ENCODE measurements around the gene NME1. TPM values are rescaled to one million over a fixed set of nuclear protein-coding genes. Genes with fewer than 3 reads are reported as not detected.

NME1 gene
- total RNA-seq, 1 experiment from 2014 or later, result 220 TPM

DNA sequence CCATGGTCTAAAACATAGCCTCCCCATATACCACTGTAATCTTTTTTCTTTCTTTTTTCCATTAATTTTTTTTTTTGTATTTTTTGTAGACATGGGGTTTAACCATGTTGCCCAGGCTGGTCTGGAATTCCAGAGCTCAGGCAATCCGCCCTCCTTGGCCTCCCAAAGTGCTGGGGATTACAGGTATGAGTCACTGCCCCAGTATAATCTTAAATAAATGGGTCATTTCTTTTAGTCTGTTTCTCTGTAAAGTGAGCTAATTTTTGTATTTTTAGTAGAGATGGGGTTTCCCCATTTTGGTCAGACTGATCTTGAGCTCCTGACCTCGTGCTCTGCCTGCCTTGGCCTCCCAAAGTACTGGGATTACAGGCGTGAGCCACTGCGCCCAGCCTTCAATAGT, 5.7 kb upstream of the NME1 start:
- no peak overlapping the region for H3K9ac ChIP-seq (ENCODE audit: extremely low read depth, insufficient read length, low read length)
- no peaks in the 10 kb centered on the region for H4K20me1 ChIP-seq (ENCODE audit: control insufficient read depth, insufficient read depth, insufficient read length)
- peaks cover 10 to 13% of the 10 kb centered on the region in 2 experiments for H3K4me1 Mint-ChIP-seq
- 0 out of 7 replicates have a peak overlapping the region, but pooled peaks of 1 of the 3 experiments have one; percentile 40 for H3K27ac Mint-ChIP-seq
- no peak overlapping the region for H2AK5ac ChIP-seq (ENCODE audit: insufficient read length, low read length)
- H3K27me3 Mint-ChIP-seq (ENCODE audit: low read depth), result no peaks in the 10 kb centered on the region
- no peak overlapping the region for H2BK120ac ChIP-seq (ENCODE audit: low read depth, low read length, poor library complexity, severe bottlenecking)
- DNase-seq, result no peak
- no peaks in the 10 kb centered on the region for H3K9me3 Mint-ChIP-seq
- H3K23ac ChIP-seq (ENCODE audit: insufficient read length, low read depth, low read length), result no peak overlapping the region
- no peak overlapping the region for H2BK20ac ChIP-seq (ENCODE audit: low read depth, low read length, poor library complexity, severe bottlenecking)
- H3K4me1 ChIP-seq (ENCODE audit: insufficient read depth, low read length), result no peaks in the 10 kb centered on the region
- no peaks in the 10 kb centered on the region for H3K36me3 Mint-ChIP-seq (ENCODE audit: insufficient read depth in 1 of 3, low read depth in 3 of 3)
- H3K79me1 ChIP-seq (ENCODE audit: insufficient read depth, low read depth, low read length, poor library complexity, severe bottlenecking), result no peaks in the 10 kb centered on the region
- no peak overlapping the region for H3T11ph ChIP-seq (ENCODE audit: low read length)
- no peak overlapping the region for H3K4me2 ChIP-seq (ENCODE audit: insufficient read depth, insufficient read length, low read length)
- H2BK15ac ChIP-seq (ENCODE audit: low read depth, low read length), result no peak overlapping the region
- H3K18ac ChIP-seq (ENCODE audit: insufficient read length, low read depth, low read length), result no peak overlapping the region
- no peak overlapping the region for H4K8ac ChIP-seq (replicated peaks; ENCODE audit: insufficient read length, low read depth, low read length)
- H3K23me2 ChIP-seq (ENCODE audit: insufficient read length, low read depth, low read length, poor library complexity, severe bottlenecking), result no peaks in the 10 kb centered on the region
- no peaks in the 10 kb centered on the region for H3K27me3 ChIP-seq (ENCODE audit: insufficient read depth, low read length)
- H3K14ac ChIP-seq (ENCODE audit: insufficient read depth, low read length), result no peak overlapping the region
- no peaks in the 10 kb centered on the region for H3K9me3 ChIP-seq (ENCODE audit: control insufficient read depth, low read depth, low read length)
- no peak overlapping the region for H3K27ac ChIP-seq (ENCODE audit: insufficient read length, low read depth, low read length)
- H2AFZ ChIP-seq (ENCODE audit: low read length), result no peak overlapping the region
- no peak overlapping the region for H4K5ac ChIP-seq (ENCODE audit: insufficient read length, low read depth, low read length)
- no peaks in the 10 kb centered on the region for H3K79me2 ChIP-seq (ENCODE audit: insufficient read depth, low read length)
- WGBS (ENCODE audit: extremely low coverage, insufficient read length, low lambda C conversion rate), result no CpG with 5 or more reads among the region's 4 CpGs
- no peak overlapping the region for H3K4ac ChIP-seq (ENCODE audit: low read depth, low read length)
- TF ChIP-seq, protein P1, sequence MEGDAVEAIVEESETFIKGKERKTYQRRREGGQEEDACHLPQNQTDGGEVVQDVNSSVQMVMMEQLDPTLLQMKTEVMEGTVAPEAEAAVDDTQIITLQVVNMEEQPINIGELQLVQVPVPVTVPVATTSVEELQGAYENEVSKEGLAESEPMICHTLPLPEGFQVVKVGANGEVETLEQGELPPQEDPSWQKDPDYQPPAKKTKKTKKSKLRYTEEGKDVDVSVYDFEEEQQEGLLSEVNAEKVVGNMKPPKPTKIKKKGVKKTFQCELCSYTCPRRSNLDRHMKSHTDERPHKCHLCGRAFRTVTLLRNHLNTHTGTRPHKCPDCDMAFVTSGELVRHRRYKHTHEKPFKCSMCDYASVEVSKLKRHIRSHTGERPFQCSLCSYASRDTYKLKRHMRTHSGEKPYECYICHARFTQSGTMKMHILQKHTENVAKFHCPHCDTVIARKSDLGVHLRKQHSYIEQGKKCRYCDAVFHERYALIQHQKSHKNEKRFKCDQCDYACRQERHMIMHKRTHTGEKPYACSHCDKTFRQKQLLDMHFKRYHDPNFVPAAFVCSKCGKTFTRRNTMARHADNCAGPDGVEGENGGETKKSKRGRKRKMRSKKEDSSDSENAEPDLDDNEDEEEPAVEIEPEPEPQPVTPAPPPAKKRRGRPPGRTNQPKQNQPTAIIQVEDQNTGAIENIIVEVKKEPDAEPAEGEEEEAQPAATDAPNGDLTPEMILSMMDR (conservative IDR thresholded peaks at IDR 0.05), result no peak
- H3K4me3 Mint-ChIP-seq, result no peak overlapping the region
- H2BK5ac ChIP-seq (ENCODE audit: insufficient read length, low read length), result no peak overlapping the region
- H4K91ac ChIP-seq (ENCODE audit: insufficient read length, low read depth, low read length), result no peak overlapping the region
- no peak overlapping the region for H2BK12ac ChIP-seq (ENCODE audit: insufficient read length, low read depth, low read length)
- H3K56ac ChIP-seq (ENCODE audit: insufficient read length, low read depth, low read length), result no peak overlapping the region

Data from H9 (cell line).